ENCODE measurements around the gene TBC1D17. TPM values are rescaled to one million over a fixed set of nuclear protein-coding genes. Genes with fewer than 3 reads are reported as not detected.

TBC1D17 gene
- total and polyA plus RNA-seq, 2 donors, result 2.9 to 69.7 TPM

- no peak for DNase-seq (ENCODE audit: low read depth in 6 of 9, low spot score in 9 of 9)
- H3K9me3 ChIP-seq (ENCODE audit: control insufficient read depth in 2 of 2, insufficient read depth in 1 of 2, low read length in 1 of 2), result peaks cover 1 to 3% of the 10 kb centered on the region in 2 donors
- H3K4me1 ChIP-seq (ENCODE audit: control insufficient read depth in 2 of 2, insufficient read depth in 2 of 2, low read length in 2 of 2), result peaks cover 13 to 42% of the 10 kb centered on the region in 2 donors
- 98% methylated on average over 5 of the region's 5 CpGs for WGBS
- no peak overlapping the region for H3K4me3 ChIP-seq (ENCODE audit: low read length in 2 of 2)
- H3K27me3 ChIP-seq (ENCODE audit: control insufficient read depth in 2 of 2, insufficient read depth in 1 of 2, low read length in 1 of 2), result no peaks in the 10 kb centered on the region
- H3K36me3 ChIP-seq (ENCODE audit: control insufficient read depth in 2 of 2, insufficient read depth in 2 of 2, low read length in 1 of 2), result peaks cover 51 to 64% of the 10 kb centered on the region in 2 donors
- H3K27ac ChIP-seq (ENCODE audit: low read depth in 1 of 2, low read length in 1 of 2), result no peak overlapping the region
Observed at GRCh38 chr19:49925486-49925885, 48.0 kb downstream of the TBC1D17 start.

GRCh38 chr19:49926515-49926914 is 49.0 kb downstream of the TBC1D17 start:
- Histone ChIP-seq H3K4me1 (ENCODE audit: control insufficient read depth in 2 of 2, insufficient read depth in 2 of 2, low read length in 2 of 2) (peaks cover 13 to 46% of the 10 kb centered on the region in 2 donors), H3K27me3 (ENCODE audit: control insufficient read depth in 2 of 2, insufficient read depth in 1 of 2, low read length in 1 of 2) (no peaks in the 10 kb centered on the region), H3K4me3 (ENCODE audit: low read length in 2 of 2) (no peak overlapping the region), H3K27ac (ENCODE audit: low read depth in 1 of 2, low read length in 1 of 2) (no peak overlapping the region), H3K36me3 (ENCODE audit: control insufficient read depth in 2 of 2, insufficient read depth in 2 of 2, low read length in 1 of 2) (peaks cover 41 to 62% of the 10 kb centered on the region in 2 donors), H3K9me3 (ENCODE audit: control insufficient read depth in 2 of 2, insufficient read depth in 1 of 2, low read length in 1 of 2) (peaks cover 1 to 3% of the 10 kb centered on the region in 2 donors)
- DNase-seq (ENCODE audit: low read depth in 6 of 9, low spot score in 9 of 9), result no peak
- 96% methylated on average over 10 of the region's 10 CpGs for WGBS

- Histone ChIP-seq H3K27ac (ENCODE audit: low read depth in 1 of 2, low read length in 1 of 2) (peak overlapping the region in 1 of 2 donors; percentile 38), H3K4me3 (ENCODE audit: low read length in 2 of 2) (peak overlapping the region; percentile 11 to 84)
Observed at GRCh38 chr19:49927526-49928264, 50.2 kb downstream of the TBC1D17 start.

GRCh38 chr19:49929121-49929610 is 51.7 kb downstream of the TBC1D17 start, which contains the start of the genes ATF5 and NUP62:
ATF5 (plus strand) TSS chr19:49929205; CDS start chr19:49930851, 1,646 bp downstream.
NUP62 (minus strand) TSS chr19:49929504; CDS start chr19:49909807, 19,697 bp downstream.
- Histone ChIP-seq H3K4me3 (ENCODE audit: low read length in 2 of 2) (peak within 1 kb of the TSS; percentile 84 to 87), H3K27me3 (ENCODE audit: control insufficient read depth in 2 of 2, insufficient read depth in 1 of 2, low read length in 1 of 2) (no peaks in the 10 kb centered on the region), H3K4me1 (ENCODE audit: control insufficient read depth in 2 of 2, insufficient read depth in 2 of 2, low read length in 2 of 2) (peaks cover 13 to 61% of the 10 kb centered on the region in 2 donors), H3K9me3 (ENCODE audit: control insufficient read depth in 2 of 2, insufficient read depth in 1 of 2, low read length in 1 of 2) (peaks cover 0 to 3% of the 10 kb centered on the region in 2 donors), H3K27ac (ENCODE audit: low read depth in 1 of 2, low read length in 1 of 2) (peak within 1 kb of the TSS; percentile 99 to 100), H3K36me3 (ENCODE audit: control insufficient read depth in 2 of 2, insufficient read depth in 2 of 2, low read length in 1 of 2) (peaks cover 18 to 36% of the 10 kb centered on the region in 2 donors)
- peak in 7 of 9 donors; percentile 81 to 95 (median 91) for DNase-seq (ENCODE audit: low read depth in 6 of 9, low spot score in 9 of 9)
- WGBS, result under 1% methylated on average over 48 of the region's 48 CpGs

More at GRCh38 chr19:49927526-49928264, 50.2 kb downstream of the TBC1D17 start:
- whole genome bisulfite sequencing, result 92% methylated on average over 14 of the region's 14 CpGs
- DNase-seq (ENCODE audit: low read depth in 6 of 9, low spot score in 9 of 9), result no peak
- Histone ChIP-seq H3K36me3 (ENCODE audit: control insufficient read depth in 2 of 2, insufficient read depth in 2 of 2, low read length in 1 of 2) (peaks cover 32 to 50% of the 10 kb centered on the region in 2 donors), H3K9me3 (ENCODE audit: control insufficient read depth in 2 of 2, insufficient read depth in 1 of 2, low read length in 1 of 2) (peaks cover 1 to 3% of the 10 kb centered on the region in 2 donors), H3K27me3 (ENCODE audit: control insufficient read depth in 2 of 2, insufficient read depth in 1 of 2, low read length in 1 of 2) (no peaks in the 10 kb centered on the region), H3K4me1 (ENCODE audit: control insufficient read depth in 2 of 2, insufficient read depth in 2 of 2, low read length in 2 of 2) (peaks cover 13 to 52% of the 10 kb centered on the region in 2 donors)

- Histone ChIP-seq H3K4me3 (ENCODE audit: low read length in 2 of 2) (peak overlapping the region; percentile 84 to 87), H3K36me3 (ENCODE audit: control insufficient read depth in 2 of 2, insufficient read depth in 2 of 2, low read length in 1 of 2) (peaks cover 12 to 29% of the 10 kb centered on the region in 2 donors), H3K4me1 (ENCODE audit: control insufficient read depth in 2 of 2, insufficient read depth in 2 of 2, low read length in 2 of 2) (peaks cover 13 to 60% of the 10 kb centered on the region in 2 donors), H3K27ac (ENCODE audit: low read depth in 1 of 2, low read length in 1 of 2) (peak overlapping the region; percentile 99 to 100), H3K9me3 (ENCODE audit: control insufficient read depth in 2 of 2, insufficient read depth in 1 of 2, low read length in 1 of 2) (peaks cover 0 to 3% of the 10 kb centered on the region in 2 donors), H3K27me3 (ENCODE audit: control insufficient read depth in 2 of 2, insufficient read depth in 1 of 2, low read length in 1 of 2) (no peaks in the 10 kb centered on the region)
- 8% methylated on average over 43 of the region's 43 CpGs for WGBS
- peak; percentile 88 to 97 (median 94) for DNase-seq (ENCODE audit: low read depth in 6 of 9, low spot score in 9 of 9)
Observed at GRCh38 chr19:49929611-49930482, 52.3 kb downstream of the TBC1D17 start.

- Histone ChIP-seq H3K4me1 (ENCODE audit: control insufficient read depth in 2 of 2, insufficient read depth in 2 of 2, low read length in 2 of 2) (peaks cover 12 to 57% of the 10 kb centered on the region in 2 donors), H3K27me3 (ENCODE audit: control insufficient read depth in 2 of 2, insufficient read depth in 1 of 2, low read length in 1 of 2) (no peaks in the 10 kb centered on the region), H3K9me3 (ENCODE audit: control insufficient read depth in 2 of 2, insufficient read depth in 1 of 2, low read length in 1 of 2) (peaks cover 0 to 3% of the 10 kb centered on the region in 2 donors), H3K27ac (ENCODE audit: low read depth in 1 of 2, low read length in 1 of 2) (peak overlapping the region in 1 of 2 donors; percentile 83), H3K4me3 (ENCODE audit: low read length in 2 of 2) (no peak overlapping the region), H3K36me3 (ENCODE audit: control insufficient read depth in 2 of 2, insufficient read depth in 2 of 2, low read length in 1 of 2) (peaks cover 9 to 23% of the 10 kb centered on the region in 2 donors)
- WGBS, result 91% methylated on average over 15 of the region's 15 CpGs
- DNase-seq (ENCODE audit: low read depth in 6 of 9, low spot score in 9 of 9), result peak in 1 of 9 donors; percentile 30
Observed at GRCh38 chr19:49930483-49931011, 53.0 kb downstream of the TBC1D17 start.

GRCh38 chr19:49931293-49932040 is 54.0 kb downstream of the TBC1D17 start:
- peaks cover 0 to 2% of the 10 kb centered on the region in 2 donors for H3K27me3 ChIP-seq (ENCODE audit: control insufficient read depth in 2 of 2, insufficient read depth in 1 of 2, low read length in 1 of 2)
- peaks cover 11 to 57% of the 10 kb centered on the region in 2 donors for H3K4me1 ChIP-seq (ENCODE audit: control insufficient read depth in 2 of 2, insufficient read depth in 2 of 2, low read length in 2 of 2)
- WGBS, result 96% methylated on average over 7 of the region's 7 CpGs
- H3K9me3 ChIP-seq (ENCODE audit: control insufficient read depth in 2 of 2, insufficient read depth in 1 of 2, low read length in 1 of 2), result peaks cover 0 to 3% of the 10 kb centered on the region in 2 donors
- H3K4me3 ChIP-seq (ENCODE audit: low read length in 2 of 2), result no peak overlapping the region
- no peak for DNase-seq (ENCODE audit: low read depth in 6 of 9, low spot score in 9 of 9)
- no peak overlapping the region for H3K27ac ChIP-seq (ENCODE audit: low read depth in 1 of 2, low read length in 1 of 2)
- H3K36me3 ChIP-seq (ENCODE audit: control insufficient read depth in 2 of 2, insufficient read depth in 2 of 2, low read length in 1 of 2), result peaks cover 8 to 19% of the 10 kb centered on the region in 2 donors

GRCh38 chr19:49932041-49932451 is 54.5 kb downstream of the TBC1D17 start:
- Histone ChIP-seq H3K27me3 (ENCODE audit: control insufficient read depth in 2 of 2, insufficient read depth in 1 of 2, low read length in 1 of 2) (peaks cover 0 to 3% of the 10 kb centered on the region in 2 donors), H3K4me3 (ENCODE audit: low read length in 2 of 2) (no peak overlapping the region), H3K27ac (ENCODE audit: low read depth in 1 of 2, low read length in 1 of 2) (no peak overlapping the region), H3K4me1 (ENCODE audit: control insufficient read depth in 2 of 2, insufficient read depth in 2 of 2, low read length in 2 of 2) (peaks cover 11 to 51% of the 10 kb centered on the region in 2 donors), H3K36me3 (ENCODE audit: control insufficient read depth in 2 of 2, insufficient read depth in 2 of 2, low read length in 1 of 2) (peaks cover 8 to 13% of the 10 kb centered on the region in 2 donors), H3K9me3 (ENCODE audit: control insufficient read depth in 2 of 2, insufficient read depth in 1 of 2, low read length in 1 of 2) (peaks cover 0 to 3% of the 10 kb centered on the region in 2 donors)
- 97% methylated on average over 5 of the region's 5 CpGs for WGBS
- DNase-seq (ENCODE audit: low read depth in 6 of 9, low spot score in 9 of 9), result no peak

All from thymus (tissue), 11 donors.